Measurements from ENCODE around the gene BANF1.
A peak's percentile ranks its signal among the peaks of the same experiment; 100 is the strongest.
"Not testable (repeated sequence)": the region's sequence is repeated elsewhere in the genome, so short reads cannot be mapped to it uniquely, and the experiment has no call there.

The BANF1 gene

GRCh38 chr11:66011239-66011784 lies 9.0 kb downstream of the BANF1 start:
- DNase-seq (ENCODE audit: low read depth), result no peak

GRCh38 chr11:66011785-66012303 lies 9.5 kb downstream of the BANF1 start, which contains the start of gene CST6:
TSS of gene CST6 (plus strand) at chr11:66012008. CDS start at chr11:66012045, 37 bp downstream.
- DNase-seq (ENCODE audit: low read depth), result no peak

- DNase-seq (ENCODE audit: low read depth), result no peak
These were observed 10.2 kb downstream of the BANF1 start for GRCh38 chr11:66012371-66012945.

GRCh38 chr11:66012946-66013761 lies 10.9 kb downstream of the BANF1 start:
- DNase-seq (ENCODE audit: low read depth), result no peak

DNA sequence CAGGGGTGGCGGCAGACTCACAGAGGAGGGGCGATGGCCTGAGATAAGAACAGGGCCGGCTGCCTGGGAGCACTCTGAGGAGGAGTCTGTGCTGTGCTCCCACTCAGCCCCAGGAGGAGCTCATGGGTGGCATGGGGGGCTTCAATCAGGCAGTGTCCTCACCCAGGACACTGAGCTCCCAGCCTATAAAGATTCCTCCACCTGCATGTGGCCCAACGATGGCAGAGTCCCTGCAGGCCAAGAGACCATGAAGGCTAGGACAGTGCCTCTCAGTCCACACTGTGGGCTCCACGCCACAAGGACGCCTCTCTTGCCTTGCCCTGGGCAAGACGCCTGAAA lies 11.4 kb downstream of the BANF1 start:
- DNase-seq (ENCODE audit: low read depth), result no peak

DNA sequence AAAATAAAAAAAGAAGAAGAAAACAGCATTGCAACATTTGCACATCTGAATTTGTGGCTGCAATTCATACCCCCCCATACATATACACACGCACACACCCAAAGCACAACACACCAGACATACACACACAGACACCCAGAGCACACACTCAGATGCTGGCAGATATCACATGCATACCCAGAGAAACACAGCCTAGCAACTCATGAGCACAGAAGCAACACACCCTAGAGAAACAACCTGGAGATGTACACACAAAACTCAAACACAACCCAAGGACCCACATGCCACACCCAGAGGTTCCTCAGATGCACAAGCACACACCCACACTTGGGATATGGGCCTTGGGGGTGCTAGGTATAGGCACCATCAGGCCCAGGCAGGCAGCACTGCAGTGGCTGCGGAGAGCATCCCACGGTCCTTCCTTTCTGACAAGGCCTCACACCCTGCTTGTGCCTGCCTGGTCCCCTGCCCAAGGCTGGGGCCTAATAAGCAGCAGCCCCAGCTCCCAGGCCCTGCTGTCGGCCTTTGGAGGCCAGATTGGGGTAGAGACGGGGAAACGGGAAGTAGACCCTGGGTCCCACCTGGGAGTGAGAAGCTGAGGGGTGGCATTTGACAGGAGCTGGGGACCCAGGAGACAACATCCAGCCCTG lies 12.6 kb downstream of the BANF1 start:
- DNase-seq (ENCODE audit: low read depth), result no peak

GRCh38 chr11:66015454-66015881 lies 13.2 kb downstream of the BANF1 start:
- DNase-seq (ENCODE audit: low read depth), result peak; percentile 68

DNA sequence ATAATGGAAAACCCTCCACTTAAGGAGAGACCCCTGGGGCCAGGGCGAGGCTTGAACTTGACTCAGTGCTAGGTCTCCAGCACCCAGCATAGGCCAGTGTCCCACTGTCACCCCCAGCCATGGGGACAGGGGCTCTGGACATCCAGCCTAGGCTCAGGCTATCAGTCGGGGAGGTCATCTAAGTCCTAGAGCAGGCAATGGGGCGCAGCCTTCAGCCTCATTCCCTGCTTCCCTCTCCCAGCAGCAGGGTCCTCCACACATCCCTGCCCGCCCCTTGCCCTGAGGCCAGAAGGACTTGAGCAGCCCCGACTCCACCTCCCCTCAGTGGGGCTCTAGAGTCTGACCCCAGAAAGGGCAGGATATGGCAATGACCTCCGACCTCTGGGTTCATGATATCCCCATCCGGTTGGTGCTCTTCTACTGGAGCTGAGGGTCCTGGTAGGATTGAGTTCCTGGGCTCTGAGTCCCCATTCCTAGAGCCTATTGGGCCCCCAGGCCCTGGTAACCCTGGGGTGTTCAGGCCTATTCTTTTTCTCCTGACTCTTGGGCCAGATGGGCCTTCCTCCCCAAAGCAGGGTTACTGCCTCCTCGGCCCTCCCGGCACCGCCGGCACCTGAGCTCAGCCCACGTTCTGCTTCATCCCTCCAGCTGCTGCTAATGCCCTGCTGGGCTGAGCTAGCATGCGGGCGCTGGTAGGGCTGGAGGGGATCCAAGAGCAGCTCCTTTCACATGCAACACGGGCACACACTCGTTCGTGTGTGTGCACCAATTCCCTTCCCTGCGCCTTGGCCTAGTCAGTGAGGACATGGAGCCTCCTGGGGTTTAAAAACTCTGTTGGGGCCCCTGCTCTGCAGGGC lies 13.9 kb downstream of the BANF1 start:
- no peak for DNase-seq (ENCODE audit: low read depth)

DNA sequence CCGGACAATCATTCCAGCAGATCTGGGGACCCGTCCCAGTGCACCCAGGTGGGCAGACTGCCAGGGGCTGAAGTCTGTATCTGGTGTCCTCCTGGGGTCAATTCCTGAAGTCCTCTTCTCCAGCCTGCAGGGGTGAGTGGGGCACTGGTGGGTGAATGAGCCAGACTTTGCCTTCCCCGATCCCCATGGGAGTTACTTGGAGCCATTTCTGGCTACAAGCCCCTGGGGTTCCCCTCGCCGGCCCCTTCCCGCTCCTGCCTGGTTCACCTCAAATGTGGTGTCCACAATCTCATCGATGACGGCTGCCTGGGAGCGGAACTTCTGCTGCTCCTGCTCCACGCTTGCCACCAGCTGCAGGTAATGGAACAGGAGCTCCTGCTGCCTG lies 14.5 kb downstream of the BANF1 start:
- DNase-seq (ENCODE audit: low read depth), result no peak

DNA sequence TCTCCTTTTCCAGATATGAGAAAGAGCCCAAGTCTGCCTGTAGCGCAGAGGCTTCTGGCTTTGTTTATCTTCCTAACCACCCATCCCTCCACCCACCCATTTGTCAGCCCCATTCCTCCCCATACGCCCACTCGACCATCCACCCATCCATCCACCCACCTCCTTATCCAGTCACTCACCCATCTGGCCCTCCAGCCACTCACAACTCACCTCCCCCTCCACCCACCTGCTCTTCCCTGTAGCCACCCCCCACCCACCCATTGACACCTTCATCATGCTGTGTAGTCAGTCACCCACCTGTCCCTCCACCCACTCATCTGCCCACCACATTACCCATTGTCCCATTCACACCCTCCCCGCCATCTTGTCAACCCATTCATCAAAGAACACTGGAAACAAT lies 15.0 kb downstream of the BANF1 start:
- no peak for DNase-seq (ENCODE audit: low read depth)

- no peak for DNase-seq (ENCODE audit: low read depth)
These were observed 17.9 kb downstream of the BANF1 start for GRCh38 chr11:66020212-66020611.

- peak; percentile 69 for DNase-seq (ENCODE audit: low read depth)
These were observed 18.5 kb downstream of the BANF1 start for GRCh38 chr11:66020618-66021357.

DNA sequence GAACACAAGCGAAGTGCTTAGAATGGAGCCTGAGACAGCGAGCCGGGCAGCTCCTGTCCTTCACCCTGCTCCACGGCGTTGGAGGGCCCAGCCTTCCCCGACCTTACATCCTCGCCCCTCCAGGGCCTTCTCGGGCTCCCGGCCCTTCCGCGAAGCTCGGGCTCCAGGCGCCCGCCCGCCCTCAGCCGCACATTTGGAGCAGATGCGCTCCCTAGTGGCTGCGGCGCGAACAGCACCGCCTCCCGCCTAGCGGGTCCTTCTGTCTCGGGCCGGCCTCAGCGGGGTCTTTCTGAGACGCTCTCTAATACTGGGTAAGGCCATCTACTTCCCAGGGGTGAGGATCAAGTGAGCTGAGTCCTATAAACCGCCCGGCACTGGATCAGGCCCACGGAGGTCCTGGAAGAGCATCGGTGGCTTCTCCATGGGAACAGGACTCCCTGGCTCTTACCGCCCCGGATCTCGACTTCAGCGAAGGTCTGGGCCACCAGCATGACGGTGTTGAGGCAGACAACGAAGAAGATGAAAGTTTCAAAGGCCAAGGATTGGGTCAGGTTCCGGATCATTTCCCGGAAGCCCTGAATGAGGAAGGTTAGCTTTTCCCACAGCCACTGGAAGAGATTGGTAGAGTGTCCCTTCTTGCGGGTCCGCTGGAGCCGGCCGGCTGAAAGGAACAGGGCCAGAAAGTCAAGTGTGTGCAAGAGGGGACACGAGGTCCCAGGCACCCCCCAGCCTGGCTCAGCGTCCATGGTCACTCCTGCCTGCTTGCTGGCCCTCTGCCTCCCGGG lies 20.3 kb downstream of the BANF1 start:
- DNase-seq (ENCODE audit: low read depth), result peak; percentile 45

- DNase-seq (ENCODE audit: low read depth), result not testable (repeated sequence)
These were observed 20.8 kb downstream of the BANF1 start for GRCh38 chr11:66023186-66023440.

DNA sequence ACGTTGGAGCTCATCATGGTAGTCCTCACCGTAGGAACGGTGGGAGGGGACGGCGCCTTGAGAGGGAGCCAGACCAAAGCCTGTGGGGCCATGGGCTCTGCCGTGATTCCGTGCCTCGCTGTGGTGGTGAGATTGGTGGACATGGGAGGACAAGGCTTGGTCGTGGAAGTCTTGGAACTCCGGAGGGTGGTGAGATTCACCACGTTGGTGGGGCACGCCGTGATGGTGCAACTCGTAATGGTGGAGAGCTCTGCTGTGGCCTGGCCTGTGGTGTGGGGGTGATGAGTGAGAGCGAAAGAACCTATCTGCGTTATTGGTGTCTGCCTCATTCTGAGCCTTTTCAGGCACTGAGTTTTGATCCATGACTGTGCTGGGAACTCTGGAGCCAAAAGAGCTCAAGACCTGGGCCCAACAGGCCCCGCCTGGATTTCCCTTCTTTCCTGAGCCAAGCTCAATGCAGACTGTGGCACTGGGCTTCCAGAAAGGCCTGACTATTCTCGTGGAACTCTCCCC lies 23.8 kb downstream of the BANF1 start, which contains the start of gene CATSPER1:
TSS of gene CATSPER1 (minus strand) at position 463 of the 513 bp plus-strand sequence. CDS start at position 363, 100 bp downstream.
- DNase-seq (ENCODE audit: low read depth), result no peak

GRCh38 chr11:66032957-66033735 lies 30.8 kb downstream of the BANF1 start:
- DNase-seq (ENCODE audit: low read depth), result no peak

DNA sequence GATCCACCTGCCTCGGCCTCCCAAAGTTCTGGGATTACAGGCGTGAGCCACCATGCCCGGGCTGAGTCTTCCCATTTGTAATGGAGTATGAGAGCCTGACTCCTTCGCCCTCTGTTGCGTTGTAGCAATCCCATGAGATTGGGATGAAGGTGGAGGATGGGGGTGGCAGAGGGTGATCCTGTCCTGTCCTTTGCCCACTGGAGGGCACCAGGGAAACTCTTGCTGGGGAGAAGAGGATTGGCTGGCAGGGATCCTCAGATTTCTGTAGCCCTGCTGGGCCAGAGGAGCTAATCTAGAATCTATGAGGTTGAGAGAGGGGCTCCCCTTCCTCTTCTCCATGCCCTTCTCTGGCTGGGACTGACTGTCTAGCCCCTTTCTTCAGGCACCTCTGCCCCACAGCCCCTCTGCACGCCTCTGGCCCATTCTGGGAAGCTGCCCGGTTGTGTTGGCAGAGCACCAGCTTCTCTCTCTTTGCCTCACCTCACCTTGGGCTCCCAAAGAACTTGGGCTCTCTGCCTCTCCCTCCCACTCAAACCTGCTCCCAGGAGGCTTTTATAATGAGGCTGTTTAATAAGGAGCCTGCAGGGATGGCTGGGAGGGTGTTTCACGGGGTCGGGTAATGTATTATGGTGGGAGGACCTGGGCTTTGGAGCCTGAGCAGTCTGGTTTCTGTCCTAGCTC lies 33.5 kb downstream of the BANF1 start:
- no peak for DNase-seq (ENCODE audit: low read depth)

DNA sequence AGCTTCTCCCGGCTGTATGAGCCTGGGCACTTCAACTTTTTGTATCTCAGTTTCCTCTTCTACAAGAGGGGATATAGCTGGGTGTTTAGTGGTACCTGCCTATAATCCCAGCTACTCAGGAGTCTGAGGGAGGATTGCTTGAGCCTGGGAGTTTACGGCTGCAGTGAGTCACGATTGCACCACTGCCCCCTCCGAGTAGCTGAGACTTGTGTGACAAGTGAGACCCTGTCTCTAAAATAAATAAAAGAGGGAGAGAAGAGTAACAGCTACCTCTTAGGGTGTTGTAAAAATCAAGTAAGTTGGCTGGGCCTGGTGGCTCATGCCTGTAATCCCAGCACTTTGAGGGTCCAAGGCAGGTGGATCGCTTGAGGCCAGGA lies 34.0 kb downstream of the BANF1 start:
- no peak for DNase-seq (ENCODE audit: low read depth)

- no peak for DNase-seq (ENCODE audit: low read depth)
These were observed 35.0 kb downstream of the BANF1 start for GRCh38 chr11:66037327-66037726.

Data from fibroblast of gingiva (primary cell).